ENCODE measurements around the gene GALNT14.

GALNT14 gene

DNA sequence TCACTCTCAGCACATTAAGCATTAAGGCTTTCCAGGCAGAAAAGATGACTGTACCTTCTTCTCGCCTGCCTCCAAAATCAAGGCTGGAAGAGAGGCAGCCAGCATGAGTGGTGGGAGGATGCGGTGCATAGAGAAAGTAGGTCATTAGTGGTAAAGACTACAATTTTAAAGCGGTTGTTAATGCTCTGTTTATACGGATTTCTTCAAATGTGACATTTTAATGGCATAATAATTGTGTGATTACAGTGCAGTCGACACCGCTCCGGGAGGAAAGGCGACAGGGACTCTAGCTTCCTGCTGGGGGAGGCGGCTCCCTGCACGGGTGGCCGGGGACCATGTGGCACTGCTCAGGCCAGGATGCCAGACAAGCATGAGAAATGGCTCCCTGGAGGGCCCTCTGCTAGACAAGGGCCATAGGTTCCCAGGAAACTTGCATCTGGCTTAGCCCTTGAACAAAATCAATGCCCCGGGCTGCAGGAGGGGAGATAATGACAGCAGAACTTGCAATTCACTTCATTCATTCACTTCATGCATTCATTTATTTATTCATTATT, 129.6 kb downstream of the GALNT14 start:
- no peak for DNase-seq (ENCODE audit: low read depth in 2 of 2)

DNA sequence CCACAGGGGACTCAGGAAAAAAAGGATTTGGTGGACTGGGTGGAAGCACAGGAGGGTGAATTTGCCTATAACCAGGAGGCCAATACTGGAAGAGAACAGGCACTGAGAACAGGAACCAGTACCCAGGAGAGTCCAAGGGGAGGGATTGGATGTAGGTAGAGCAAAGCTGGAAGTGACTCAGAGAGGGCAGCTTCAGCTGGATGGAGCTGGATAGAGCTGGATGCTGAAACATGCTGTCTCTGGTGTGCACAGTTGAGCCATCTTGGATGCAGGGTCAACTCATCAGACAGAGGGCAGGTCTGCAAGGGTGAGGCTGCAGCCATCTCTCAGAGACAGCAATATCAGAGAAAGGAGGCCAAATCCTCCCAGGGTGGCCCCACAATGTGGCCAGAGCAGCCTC, 134.0 kb downstream of the GALNT14 start:
- DNase-seq (ENCODE audit: low read depth in 2 of 2), result no peak

GRCh38 chr2:31003749-31004148, 134.5 kb downstream of the GALNT14 start:
- DNase-seq (ENCODE audit: low read depth in 2 of 2), result no peak

DNA sequence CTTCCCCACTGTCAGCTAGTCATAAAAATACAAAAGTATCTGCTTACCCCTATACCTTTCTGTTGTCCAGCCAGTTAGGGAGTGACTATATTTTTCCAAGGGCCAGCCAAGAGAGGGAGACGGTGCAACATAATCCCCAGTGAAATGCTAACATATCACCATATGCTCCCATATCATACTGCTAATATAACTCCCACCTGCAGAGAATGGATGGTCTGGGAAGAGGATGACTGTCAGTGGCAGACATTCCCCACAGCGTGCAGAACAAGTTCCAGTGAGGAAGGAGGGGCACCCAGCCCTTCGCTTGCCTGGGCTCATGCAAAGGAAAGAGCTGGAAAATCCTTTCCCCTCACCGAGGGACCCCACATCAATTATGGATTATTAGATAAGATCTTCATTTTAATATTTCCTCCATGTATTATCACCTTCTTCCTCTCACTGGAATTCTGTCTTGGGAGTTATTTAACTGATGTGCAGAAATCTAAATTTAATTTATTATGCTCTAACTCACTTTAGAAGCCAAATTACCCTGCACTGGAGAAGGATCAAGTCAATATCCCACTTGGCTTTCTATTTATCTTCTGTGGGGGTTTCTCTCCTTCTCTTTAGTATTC, 135.6 kb downstream of the GALNT14 start:
- no peak for DNase-seq (ENCODE audit: low read depth in 2 of 2)

DNA sequence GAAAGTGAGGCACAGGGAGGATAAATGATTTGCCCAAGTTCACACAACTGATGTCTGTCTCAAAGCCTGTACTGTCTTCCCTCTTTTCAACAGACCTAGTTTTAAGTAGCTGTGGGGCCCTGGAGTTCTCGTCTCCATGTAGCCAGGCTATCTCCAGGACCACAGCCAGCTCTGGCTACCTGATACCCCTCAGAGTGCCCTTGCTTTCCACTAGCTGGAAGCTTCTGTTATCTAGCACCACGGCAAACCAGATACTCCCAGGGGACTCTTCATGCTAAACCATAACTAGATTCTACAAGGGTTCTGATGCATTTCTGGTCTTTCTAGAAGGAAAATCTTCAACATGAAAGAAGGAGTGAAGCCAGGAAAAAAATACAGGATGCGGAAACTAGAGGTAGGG, 137.3 kb downstream of the GALNT14 start:
- no peak for DNase-seq (ENCODE audit: low read depth in 2 of 2)

DNA sequence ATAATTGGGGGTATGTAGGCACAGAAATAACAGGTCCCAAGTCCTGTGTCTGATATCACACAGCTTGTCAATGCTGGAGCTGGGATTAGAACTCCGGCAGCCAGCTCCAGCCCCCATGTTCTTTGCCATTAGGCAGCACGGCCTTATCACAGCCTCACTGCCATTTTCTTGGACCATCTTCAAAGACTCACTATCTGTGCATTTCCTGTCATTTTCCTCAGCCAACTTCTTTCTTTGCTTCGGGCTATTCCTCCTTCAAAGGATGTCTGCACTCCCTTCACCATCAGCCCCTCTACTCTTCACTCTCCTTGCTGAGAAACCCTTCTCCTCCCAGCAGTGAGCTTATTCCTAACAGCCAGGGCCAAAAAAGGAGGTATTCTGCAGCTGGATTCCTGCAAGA, 139.6 kb downstream of the GALNT14 start:
- DNase-seq (ENCODE audit: low read depth in 2 of 2), result no peak

DNA sequence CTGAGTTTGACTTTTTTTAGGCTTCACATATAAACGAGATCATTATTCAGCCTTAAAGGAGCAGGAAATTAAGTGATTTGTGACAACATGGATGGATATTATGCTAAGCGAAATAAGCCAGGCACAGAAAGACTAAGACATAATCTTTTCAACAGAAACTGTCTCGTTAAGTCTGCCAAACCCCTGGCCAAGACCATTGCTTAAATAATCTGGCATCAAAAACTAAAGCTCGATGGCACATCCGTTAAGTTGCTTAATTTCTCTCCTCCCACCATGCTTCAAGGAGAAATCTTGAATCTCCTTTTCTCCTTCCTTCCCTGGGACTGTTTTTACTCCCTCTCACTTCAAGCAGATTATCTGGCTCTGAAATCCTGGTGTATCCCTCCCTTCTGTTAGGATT, 140.3 kb downstream of the GALNT14 start:
- DNase-seq (ENCODE audit: low read depth in 2 of 2), result no peak

DNA sequence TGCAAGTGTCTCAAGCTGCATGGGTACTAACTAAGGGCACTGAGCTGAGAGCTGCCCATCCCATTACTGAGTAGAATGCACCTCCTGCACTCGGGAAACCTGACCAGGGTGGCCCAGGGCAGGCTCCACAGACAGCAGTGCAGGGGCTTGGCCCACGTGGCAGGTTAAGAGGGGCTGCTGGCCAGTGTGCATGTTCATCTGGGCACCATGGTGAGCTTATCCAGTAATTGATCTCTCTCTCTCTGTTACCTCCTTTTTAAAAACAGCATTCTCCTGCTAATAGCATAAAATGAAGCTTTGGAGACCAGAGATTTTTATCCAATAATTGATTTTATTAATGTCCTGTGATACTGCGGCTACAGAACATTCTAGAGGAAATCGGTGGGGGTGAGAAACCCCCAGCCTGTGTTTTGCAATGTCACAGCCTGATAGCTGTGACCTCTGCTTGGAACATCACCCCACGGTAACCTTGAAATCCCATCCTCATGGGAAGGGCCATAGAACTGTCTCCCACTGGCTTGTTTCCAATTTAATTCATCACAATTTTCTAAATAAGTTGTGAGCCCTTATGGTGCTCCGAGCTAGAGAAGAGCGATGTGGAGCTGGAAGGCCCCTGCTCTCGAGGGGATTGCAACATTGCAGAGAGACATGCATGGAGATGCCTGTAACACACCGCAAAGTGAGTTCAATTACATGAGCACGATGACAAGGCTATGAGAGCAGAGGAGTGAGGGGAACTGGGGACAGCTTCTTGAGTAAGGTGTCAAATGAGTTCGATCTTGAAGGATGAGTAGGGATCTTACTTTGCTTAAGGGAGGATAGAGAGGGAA, 143.8 kb downstream of the GALNT14 start:
- no peak for DNase-seq (ENCODE audit: low read depth in 2 of 2)

DNA sequence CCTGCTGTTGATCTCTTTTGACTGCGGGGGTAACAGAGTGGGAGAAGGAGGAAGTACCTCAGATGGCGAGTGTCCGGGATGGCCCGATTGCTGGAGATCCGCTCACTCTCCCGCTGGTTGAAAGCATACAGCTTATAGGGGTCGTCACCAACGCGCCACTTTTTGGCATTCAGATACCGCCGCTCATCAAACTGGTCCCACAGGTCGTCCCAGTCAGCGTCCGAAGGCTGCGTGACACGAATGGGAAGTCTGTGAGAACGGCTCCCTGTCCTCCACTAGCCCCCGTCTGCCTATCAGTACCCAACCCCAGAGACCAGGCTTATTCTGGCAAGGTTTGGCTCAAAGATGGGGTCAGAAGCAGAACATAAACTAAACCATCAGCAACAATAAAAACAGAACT, 145.5 kb downstream of the GALNT14 start:
- no peak for DNase-seq (ENCODE audit: low read depth in 2 of 2)

GRCh38 chr2:30990671-30991070, 147.6 kb downstream of the GALNT14 start:
- DNase-seq (ENCODE audit: low read depth in 2 of 2), result no peak

- no peak for DNase-seq (ENCODE audit: low read depth in 2 of 2)
Measured at GRCh38 chr2:30990176-30990575, 148.1 kb downstream of the GALNT14 start.

GRCh38 chr2:30989746-30990145, 148.5 kb downstream of the GALNT14 start:
- no peak for DNase-seq (ENCODE audit: low read depth in 2 of 2)

DNA sequence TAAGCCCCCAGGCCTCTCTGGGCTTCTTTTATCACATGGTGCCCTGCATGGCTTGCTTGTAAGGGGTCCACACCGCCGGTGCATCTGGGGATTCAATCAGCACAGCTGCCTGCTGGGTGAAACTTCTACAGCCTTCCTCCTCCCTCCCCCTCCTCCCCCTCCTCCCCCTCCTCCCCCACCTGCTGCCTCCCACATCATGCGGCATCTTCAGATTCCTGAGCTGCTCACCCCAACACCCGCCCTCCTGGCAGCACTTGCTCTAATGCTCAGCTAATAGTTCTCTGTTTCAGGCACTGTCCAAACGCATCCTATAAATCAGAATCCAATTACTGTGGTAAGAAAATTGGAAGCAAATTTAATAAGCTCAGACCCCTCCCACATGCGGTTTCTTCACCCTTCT, 150.7 kb downstream of the GALNT14 start:
- no peak for DNase-seq (ENCODE audit: low read depth in 2 of 2)

DNA sequence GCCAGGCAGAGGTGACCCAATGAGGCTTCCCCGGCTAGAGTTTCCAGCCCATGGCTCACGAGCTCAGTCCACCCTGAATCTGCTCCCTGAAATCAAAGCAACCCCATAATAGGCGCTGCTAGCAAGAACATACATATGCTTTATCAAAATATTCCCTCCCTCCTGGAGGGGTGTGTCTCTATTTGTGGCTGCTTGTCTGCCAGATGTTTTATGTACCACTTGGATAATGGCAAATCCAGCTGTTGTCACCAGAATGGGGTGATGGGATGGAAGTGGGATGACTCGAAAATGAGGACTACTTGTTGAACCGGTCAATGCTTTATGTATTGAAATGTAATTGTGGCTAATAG, 152.0 kb downstream of the GALNT14 start:
- no peak for DNase-seq (ENCODE audit: low read depth in 2 of 2)

DNA sequence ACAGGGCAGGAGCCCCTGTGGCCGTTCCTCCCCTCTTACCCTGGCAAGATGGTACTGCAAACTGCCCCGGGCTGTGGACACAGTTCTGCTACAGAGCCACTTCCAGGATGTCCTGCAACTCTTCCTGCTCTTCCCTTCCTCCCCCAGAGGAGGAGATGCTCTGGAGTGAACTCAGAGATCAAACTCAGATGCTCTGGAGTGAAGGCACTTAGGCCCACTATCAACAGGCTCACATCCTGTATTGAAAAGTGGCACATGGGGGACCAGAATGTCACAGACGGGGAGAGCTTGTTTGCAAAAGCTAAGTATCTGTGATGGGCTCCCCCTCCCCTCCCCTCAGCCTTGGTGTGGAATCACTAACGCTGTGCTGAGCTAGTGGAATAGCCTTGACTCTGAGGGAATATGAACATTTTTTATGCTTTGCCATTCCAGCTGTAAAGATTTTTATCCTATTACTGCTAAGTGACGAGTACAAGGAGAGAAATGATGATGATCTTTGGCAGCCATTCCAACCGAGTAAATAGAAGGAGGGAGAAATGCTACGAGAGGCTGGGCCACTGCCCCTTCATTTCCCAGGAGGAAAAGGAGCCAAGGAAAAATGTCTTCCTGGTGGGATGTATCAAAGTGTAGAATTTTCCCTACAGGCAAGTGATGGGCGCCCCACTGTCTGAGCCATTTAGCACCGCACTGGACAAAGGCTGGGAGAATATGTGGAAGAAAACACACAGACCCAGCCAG, 152.6 kb downstream of the GALNT14 start:
- peak in 1 of 2 experiments; percentile 5 for DNase-seq (ENCODE audit: low read depth in 2 of 2)

DNA sequence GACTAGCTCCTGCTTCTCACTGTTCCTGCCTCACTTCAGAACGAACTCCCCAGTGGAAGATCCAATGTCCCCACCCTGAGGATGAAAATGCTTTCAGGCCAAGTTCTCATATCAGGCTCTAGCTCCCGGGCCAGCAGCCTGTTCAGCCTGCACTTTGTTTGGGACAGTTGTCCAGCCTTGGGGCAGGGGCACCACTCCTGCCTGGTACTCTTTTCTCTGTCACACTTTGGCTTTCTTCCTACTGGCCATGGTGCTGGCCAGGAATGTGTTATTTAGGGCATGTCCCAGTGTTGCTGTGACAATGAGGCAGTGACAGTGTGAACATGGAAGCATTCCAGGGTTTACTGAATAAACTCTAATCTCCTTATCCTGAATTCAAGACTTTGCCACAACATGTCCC, 154.1 kb downstream of the GALNT14 start:
- DNase-seq (ENCODE audit: low read depth in 2 of 2), result no peak

- DNase-seq (ENCODE audit: low read depth in 2 of 2), result no peak
Measured at GRCh38 chr2:30981510-30981909, 156.7 kb downstream of the GALNT14 start.

GRCh38 chr2:30981096-30981495, 157.1 kb downstream of the GALNT14 start:
- peak; percentile 10 to 11 for DNase-seq (ENCODE audit: low read depth in 2 of 2)

DNA sequence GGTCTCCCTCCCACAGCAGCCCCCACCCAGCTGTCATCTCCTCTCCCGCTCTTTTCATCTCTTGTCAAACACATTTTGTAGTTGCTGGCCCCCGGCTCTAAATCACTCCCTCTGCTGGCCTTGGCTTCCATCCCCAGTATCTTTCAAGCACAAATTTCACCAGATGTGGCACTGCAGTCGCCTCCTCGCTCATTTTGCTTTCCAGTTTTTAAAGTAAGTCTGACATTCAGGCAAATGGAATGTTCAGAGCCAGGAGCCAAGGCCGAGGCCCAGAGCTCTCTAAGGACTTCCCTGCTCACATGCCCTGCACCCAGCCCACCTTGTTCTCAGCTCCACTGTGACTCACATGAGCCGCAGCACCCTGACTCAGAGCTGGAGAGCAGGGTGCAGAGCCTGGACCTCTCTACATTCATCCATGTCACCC, 158.4 kb downstream of the GALNT14 start:
- peak; percentile 45 to 46 for DNase-seq (ENCODE audit: low read depth in 2 of 2)

DNA sequence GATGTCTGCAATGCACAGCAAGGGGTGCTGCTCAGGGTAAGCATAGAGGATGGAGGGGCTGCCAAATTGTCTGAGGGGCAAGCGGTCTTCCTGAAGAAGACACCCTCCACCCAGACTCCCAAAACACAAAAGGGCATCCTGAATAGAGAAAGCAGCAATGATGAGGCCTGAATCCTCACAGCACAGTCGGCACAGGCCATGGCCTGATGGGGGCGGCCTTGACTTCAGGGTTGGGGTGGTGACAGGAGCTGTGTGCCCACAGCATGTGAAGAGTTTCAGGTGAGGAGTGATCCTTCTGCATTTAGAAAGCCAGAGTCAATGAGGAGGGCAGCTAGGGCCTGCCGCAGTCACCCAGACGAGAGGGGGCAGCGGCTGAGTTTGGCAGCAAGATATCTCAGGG, 159.4 kb downstream of the GALNT14 start:
- no peak for DNase-seq (ENCODE audit: low read depth in 2 of 2)

GRCh38 chr2:30978044-30978443, 160.2 kb downstream of the GALNT14 start:
- no peak for DNase-seq (ENCODE audit: low read depth in 2 of 2)

GRCh38 chr2:30975156-30975555, 163.1 kb downstream of the GALNT14 start:
- no peak for DNase-seq (ENCODE audit: low read depth in 2 of 2)

DNA sequence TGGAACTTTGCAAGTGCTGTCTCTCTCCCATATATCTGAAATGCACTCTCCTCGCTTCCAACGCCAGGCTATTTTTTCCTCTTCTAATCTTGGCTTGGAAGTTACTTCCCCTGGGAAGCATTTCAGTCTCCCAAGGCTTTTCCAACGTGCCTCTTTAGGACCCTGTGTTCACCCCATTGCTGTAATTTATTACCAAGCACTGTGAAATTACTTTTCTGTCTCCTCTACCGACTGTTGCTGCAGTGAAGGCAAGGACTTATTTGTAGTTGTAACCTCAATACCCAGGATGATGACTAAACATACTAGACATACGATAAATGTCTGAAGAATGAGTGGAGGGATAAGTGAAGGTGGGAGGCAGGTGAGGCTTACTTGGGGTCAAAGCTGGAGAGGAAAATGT, 163.7 kb downstream of the GALNT14 start:
- no peak for DNase-seq (ENCODE audit: low read depth in 2 of 2)

All from fibroblast of skin of left biceps (primary cell).